Rectal smooth muscle tissue (tissue), 1 donor: ENCODE measurements around the gene FDX1.
"Not testable (repeated sequence)": the region's sequence is repeated elsewhere in the genome, so short reads cannot be mapped to it uniquely, and the experiment has no call there.

Source experiments
- H3K27ac ChIP-seq: one replicate; pipeline ENCODE4 v1.7.0; 2013; ENCODE audit warnings: low read depth, low read length, inconsistent platforms
- H3K27me3 ChIP-seq: one replicate; pipeline ENCODE4 v1.7.0; 2013; ENCODE audit warnings: low read length; ENCODE audit not compliant: control insufficient read depth, insufficient read depth
- H3K36me3 ChIP-seq: one replicate; pipeline ENCODE4 v1.7.0; 2013; ENCODE audit warnings: low read length; ENCODE audit not compliant: control insufficient read depth, insufficient read depth
- H3K4me1 ChIP-seq: one replicate; pipeline ENCODE4 v1.7.0; 2013; ENCODE audit warnings: low read length; ENCODE audit not compliant: control insufficient read depth, insufficient read depth
- H3K4me3 ChIP-seq: one replicate; pipeline ENCODE4 v1.7.0; 2013; ENCODE audit warnings: low read length
- H3K9ac ChIP-seq: one replicate; pipeline ENCODE4 v1.7.0; 2013; ENCODE audit warnings: low read length

FDX1 gene

DNA sequence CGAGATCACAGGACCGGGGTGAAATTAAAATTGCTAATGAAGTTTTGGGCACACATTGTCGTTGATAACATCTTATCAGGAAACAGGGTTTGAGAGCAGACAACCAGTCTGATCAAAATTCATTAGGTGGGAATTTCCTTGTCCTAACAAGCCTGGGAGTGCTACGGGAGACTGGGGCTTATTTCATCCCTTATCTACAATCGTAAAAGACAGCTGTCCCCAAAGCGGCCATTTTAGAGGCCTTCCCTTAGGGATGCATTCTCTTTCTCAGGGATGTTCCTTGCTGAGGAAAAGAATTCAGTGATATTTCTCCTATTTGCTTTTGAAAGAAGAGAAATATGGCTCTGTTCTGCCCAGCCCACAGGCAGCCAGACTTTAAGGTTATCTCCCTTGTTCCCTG is 8.1 kb upstream of the FDX1 start:
- not testable (repeated sequence) for H3K9ac ChIP-seq

DNA sequence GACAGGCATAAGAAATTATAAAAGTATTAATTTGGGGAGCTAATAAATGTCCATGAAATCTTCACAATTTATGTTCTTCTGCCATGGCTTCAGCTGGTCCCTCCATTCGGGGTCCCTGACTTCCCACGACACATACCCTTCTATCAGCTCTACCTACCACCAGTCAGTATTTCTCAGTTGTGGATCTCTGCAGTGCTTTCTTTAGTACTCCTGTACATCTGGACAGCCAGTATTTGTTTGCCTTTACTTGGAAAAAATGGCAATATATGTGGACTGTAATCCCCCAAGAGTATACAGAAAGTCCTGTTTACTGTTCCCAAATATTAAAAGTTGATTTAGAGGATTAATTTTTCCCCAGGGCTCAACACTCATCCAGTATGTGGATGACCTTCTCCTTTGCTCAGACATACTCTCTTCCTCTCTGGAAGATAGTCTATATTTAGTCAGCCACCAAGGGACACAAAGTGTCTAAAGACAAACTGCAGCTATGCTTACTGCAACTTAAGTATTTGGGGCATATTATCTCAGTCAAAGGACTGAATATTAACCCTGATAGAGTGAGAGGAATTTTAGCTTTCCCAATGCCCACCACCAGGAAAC is 7.3 kb upstream of the FDX1 start:
- no peaks in the 10 kb centered on the region for H3K36me3 ChIP-seq
- H3K9ac ChIP-seq: no peak overlapping the region
- H3K27ac ChIP-seq: no peak overlapping the region
- H3K4me1 ChIP-seq: no peaks in the 10 kb centered on the region
- H3K27me3 ChIP-seq: no peaks in the 10 kb centered on the region
- no peak overlapping the region for H3K4me3 ChIP-seq

More for the DNA sequence above, 8.1 kb upstream of the FDX1 start:
- not testable (repeated sequence) for H3K36me3 ChIP-seq, H3K27ac ChIP-seq, H3K27me3 ChIP-seq, H3K4me3 ChIP-seq, H3K4me1 ChIP-seq

DNA sequence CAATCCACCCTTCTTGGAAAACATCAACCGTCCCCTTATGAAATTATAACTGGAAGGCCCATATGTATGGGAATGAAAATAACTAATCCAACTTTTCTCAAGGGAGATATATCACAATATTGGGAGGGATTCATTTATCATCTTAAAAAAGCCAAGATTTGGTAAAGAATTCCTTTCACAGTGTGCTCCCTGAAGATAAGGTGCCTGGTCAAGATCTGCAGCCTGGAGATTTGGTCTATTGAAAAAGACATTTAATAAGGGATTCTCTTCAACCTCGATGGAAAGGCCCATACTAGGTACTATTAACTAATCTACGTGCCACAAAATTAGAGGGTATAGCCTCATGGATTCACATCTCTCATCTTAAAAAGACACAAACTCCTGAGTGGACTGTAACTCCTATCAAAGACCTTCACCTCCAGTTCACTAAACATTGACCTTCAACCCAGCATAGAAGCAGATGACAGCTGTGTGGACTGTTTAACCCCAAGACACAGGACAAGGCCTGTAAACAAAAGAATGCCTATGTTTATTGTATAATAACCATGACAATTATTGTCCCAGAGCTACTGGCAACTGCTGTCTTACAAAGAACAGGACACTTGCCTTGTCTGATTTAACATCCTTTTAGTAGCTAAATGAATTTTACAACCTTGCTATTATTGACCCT is 4.8 kb upstream of the FDX1 start:
- Histone ChIP-seq H3K27me3 (no peaks in the 10 kb centered on the region), H3K36me3 (no peaks in the 10 kb centered on the region), H3K4me1 (no peaks in the 10 kb centered on the region), H3K27ac (no peak overlapping the region), H3K9ac (no peak overlapping the region), H3K4me3 (no peak overlapping the region)

DNA sequence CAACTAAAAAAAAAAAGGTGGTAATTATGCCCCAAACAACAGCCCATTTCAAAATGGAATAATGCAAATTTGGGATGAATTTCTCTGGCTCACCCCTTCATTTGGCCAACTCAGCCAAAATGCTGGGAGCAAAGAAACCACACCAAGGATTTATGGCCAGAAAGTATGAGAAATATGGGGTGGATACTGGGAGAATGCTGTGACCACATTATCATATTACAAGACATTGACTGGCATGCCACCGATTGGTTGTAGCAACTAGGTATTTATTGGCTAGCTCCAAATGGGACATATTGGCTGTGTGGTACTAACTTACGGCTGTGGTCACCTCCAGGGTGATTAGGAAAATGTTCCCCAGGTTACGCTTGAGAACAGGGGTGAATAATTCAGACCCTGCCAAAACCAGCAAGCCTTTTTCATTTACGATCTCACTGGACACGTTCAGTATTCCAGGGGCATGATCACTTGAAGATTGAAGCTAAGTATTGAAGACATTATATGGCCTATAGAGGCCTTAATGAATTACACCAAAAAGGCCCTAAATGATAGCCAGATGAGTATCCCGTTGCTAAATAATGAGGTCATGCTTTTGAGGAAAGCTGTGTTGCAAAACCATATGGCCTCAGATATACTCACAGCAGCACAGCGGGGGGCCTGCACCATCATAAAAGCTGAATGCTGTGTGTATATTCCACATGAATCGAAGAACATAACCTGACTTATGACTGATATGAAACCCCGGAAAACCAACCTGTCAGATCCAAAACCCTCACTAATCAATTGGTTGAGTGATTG is 3.8 kb upstream of the FDX1 start:
- H3K9ac ChIP-seq: no peak overlapping the region
- no peaks in the 10 kb centered on the region for H3K27me3 ChIP-seq
- H3K36me3 ChIP-seq: no peaks in the 10 kb centered on the region
- H3K27ac ChIP-seq: no peak overlapping the region
- no peak overlapping the region for H3K4me3 ChIP-seq
- H3K4me1 ChIP-seq: peaks cover 3% of the 10 kb centered on the region

DNA sequence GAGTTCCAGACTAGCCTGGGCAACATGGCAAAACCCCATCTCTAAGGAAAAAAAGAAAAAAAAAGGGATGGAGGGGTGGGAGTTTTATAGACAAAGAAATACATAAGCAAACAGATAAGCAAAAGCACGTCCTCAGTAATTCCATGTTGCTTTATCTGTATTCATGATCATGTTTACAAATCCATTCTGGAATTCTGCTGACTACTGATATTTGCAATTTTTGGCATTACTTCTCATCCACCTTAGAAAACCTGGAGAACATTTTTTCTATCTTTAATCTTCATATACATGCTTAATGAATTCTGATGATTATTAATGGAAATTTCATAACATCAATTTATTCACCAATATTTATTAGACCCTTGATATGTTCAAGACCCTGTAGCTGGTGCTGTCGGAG is 1.7 kb upstream of the FDX1 start:
- no peak overlapping the region for H3K9ac ChIP-seq
- peaks cover 10% of the 10 kb centered on the region for H3K4me1 ChIP-seq
- no peaks in the 10 kb centered on the region for H3K27me3 ChIP-seq
- H3K4me3 ChIP-seq: no peak overlapping the region
- H3K27ac ChIP-seq: no peak overlapping the region
- no peaks in the 10 kb centered on the region for H3K36me3 ChIP-seq

DNA sequence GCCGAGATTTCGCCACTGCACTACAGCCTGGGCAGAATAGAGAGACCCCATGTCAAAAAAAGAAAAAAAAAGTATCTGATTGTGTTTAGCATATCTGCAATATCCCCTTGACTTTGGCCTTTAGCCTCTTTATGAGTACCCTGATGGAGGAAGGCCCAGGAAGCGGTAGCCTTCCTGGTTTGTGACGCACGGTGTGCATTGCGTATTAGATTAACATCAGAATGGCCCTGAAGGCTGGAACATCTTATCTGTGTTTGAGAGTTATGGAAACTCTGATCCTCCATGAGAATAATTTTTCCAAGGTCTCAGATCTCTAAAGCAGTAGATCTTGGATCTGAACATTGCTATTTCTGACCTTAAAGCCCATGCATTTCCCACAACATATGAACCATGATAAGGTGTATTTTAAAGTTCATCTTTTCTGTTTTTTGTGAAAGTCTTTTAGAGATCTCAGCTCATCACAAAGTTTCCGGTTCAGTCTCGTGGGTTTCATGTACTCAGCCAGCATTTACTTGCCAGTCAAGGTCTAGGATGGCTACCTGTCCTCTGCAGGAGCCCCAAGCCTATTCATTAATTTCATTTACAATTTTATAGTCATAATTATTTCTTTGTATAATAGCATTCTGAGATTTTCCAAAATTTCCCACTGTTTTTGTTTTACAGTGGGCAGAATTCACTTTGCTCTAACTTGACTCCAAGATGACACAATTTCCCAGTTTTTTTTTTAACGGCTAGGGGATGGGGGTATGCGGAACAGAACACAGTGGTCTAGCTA is 605 bp upstream of the FDX1 start:
- no peaks in the 10 kb centered on the region for H3K36me3 ChIP-seq
- peaks cover 10% of the 10 kb centered on the region for H3K4me1 ChIP-seq
- no peak overlapping the region for H3K9ac ChIP-seq
- H3K4me3 ChIP-seq: peak overlapping the region; percentile 89
- peak overlapping the region; percentile 87 for H3K27ac ChIP-seq
- no peaks in the 10 kb centered on the region for H3K27me3 ChIP-seq

DNA sequence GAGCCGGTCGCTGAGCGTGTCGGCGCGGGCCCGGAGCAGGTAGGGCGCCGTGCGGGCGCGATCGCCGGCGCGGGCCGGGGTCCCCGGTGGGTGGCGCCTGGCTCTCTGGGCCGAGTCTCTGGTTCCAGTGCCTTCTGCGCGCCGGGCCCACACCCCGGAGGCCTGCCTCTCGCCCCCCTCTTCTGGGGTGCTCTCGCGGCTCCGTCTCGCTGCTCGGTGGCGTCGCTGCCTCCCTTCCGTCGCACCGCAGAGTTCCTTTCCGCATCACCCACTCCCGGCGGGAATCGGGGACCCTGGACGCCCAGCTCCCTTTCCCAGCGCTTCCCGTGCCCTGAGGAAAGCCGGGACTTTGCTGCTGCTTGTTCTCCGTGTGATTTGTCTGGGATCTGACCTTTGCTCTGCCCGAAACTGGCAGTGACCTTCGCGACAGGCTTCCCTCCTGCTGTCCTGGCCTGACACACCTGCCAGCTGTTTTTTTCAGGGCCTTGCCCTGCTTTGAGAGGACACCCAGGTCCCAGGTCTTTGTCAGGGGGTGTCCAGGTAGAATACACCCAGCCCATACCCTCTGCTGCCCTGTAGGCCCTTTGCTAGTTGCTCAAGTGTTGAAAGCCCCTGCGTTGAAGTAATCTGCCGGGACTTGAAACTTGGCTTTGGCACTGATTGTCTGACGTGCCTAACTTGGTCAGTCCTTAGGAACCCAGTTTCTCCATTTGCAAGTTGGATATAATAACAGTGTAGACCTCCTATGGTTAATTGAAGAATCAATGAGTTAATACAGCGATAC is 711 bp downstream of the FDX1 start:
- Histone ChIP-seq H3K4me3 (peak overlapping the region; percentile 89), H3K36me3 (no peaks in the 10 kb centered on the region), H3K9ac (peak overlapping the region; percentile 98), H3K4me1 (peaks cover 10% of the 10 kb centered on the region), H3K27me3 (no peaks in the 10 kb centered on the region), H3K27ac (peak overlapping the region; percentile 87)

DNA sequence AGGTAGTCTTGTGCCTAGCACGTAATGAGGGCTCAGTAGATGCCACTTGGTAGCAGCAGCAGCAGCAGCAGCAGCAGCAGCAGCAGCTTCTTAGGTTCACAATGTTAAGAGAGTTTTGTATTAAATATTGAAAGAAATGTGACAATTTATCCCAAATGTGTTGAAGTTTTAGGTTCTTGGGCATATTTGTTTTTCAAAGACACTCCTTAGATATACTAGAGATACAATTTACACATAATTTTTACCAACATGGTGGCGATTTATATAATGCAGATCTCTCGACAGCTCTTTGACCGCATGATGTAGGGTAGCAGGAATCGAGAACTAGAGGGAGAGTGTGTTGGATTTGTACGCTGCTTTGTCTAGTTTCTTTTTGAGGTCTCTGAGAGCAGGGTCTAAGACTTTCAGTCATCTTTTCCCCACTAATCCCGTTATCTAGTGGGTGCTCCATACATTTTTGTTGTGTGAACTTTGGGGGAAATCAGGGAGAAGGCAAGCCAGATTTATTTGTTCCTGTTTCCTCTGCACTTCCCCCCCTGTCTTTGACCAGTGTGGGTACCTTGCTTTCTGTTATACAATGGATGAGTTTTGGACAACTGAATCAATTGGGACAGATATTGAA is 1.4 kb downstream of the FDX1 start:
- Histone ChIP-seq H3K4me1 (peaks cover 10% of the 10 kb centered on the region), H3K27ac (peak overlapping the region; percentile 87), H3K4me3 (peak overlapping the region; percentile 89), H3K27me3 (no peaks in the 10 kb centered on the region), H3K36me3 (no peaks in the 10 kb centered on the region), H3K9ac (peak overlapping the region; percentile 98)

DNA sequence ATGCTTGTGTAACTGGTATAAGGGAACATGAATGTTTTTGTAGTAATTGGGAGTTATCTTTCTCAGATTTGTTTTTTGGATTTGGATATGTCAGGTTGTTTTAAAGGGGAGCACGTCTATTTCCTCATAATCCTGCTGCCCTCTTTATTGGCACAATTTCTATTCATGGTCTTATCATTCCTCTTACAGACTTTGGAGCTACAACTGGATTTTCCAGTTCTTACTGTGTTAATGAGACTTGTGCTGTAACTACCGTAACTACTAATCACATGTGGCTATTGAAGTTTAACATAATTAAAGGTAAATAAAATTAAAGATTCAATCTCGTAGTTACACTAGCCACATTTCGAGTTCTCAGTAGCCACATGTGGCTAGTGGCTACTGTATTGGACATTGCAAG is 1.9 kb downstream of the FDX1 start:
- no peak overlapping the region for H3K27ac ChIP-seq
- peaks cover 10% of the 10 kb centered on the region for H3K4me1 ChIP-seq
- no peaks in the 10 kb centered on the region for H3K36me3 ChIP-seq
- H3K27me3 ChIP-seq: no peaks in the 10 kb centered on the region
- peak overlapping the region; percentile 89 for H3K4me3 ChIP-seq
- no peak overlapping the region for H3K9ac ChIP-seq

DNA sequence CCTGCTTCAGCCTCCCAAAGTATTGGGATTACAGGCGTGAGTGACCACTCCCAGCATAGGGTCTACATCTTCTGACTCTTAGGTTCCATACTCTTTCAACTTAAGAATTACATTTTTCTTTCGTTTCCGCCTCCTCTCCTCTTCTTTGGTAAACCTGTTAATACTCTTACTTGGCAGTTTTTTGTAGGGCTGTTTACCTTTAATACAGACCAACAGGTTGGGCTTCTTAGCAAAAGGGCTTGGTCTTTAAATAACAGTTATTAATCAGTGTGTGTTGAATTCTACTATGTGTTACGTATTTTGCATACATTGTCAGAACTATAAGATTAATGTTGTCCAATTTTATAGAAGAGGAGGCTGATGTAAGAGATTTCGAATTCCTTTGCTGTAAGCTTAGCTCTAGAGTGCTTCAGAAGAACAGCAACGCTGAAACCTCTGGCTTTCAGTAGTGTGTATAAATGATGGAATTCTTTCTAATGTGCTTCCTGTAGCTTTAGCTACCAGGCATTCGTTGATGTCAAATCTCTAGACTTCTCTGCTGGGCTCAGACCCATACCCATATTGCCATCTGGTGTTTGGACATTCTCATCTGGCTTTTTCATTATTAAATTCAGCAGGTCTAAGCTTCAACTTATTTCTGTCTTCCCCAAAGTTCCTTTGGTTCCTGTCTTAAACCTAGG is 3.1 kb downstream of the FDX1 start:
- no peaks in the 10 kb centered on the region for H3K36me3 ChIP-seq
- no peak overlapping the region for H3K9ac ChIP-seq
- H3K4me1 ChIP-seq: peaks cover 10% of the 10 kb centered on the region
- no peak overlapping the region for H3K4me3 ChIP-seq
- H3K27me3 ChIP-seq: no peaks in the 10 kb centered on the region
- no peak overlapping the region for H3K27ac ChIP-seq
